HepG2 (cell line): Measurements from ENCODE around the gene BEST2. TPM values are rescaled to one million over a fixed set of nuclear protein-coding genes. Genes with fewer than 3 reads are reported as not detected.

ENCODE experiments used
- CCAR2 ChIP-seq: fragments of 200-400 bp; formaldehyde crosslinking; optimal IDR thresholded peaks from 2 replicates; pipeline ENCODE3; 2018; ENCODE audit warnings: low read depth, mild to moderate bottlenecking, low read length, moderate library complexity
- HNF4A ChIP-seq: sonication (generic); formaldehyde crosslinking; IDR thresholded peaks from 2 replicates; pipeline ENCODE4 v1.4.0; 2020; ENCODE audit warnings: missing genetic modification reagents
- KLF11 ChIP-seq: IDR thresholded peaks from 2 replicates; pipeline ENCODE4 v1.6.1; 2016; ENCODE audit warnings: missing compliant biosample characterization
- KMT2A ChIP-seq: sonication (generic); formaldehyde crosslinking; IDR thresholded peaks from 2 replicates; pipeline ENCODE4 v1.4.0; 2020; ENCODE audit warnings: missing genetic modification reagents
- XRCC5 ChIP-seq: fragments of 200-400 bp; formaldehyde crosslinking; optimal IDR thresholded peaks from 2 replicates; pipeline ENCODE3; 2017; ENCODE audit warnings: mild to moderate bottlenecking, low read length
- ZNF432 ChIP-seq: sonication (generic); formaldehyde crosslinking; IDR thresholded peaks from 2 replicates; pipeline ENCODE4 v1.5.0; 2020; ENCODE audit warnings: missing genetic modification reagents, mild to moderate bottlenecking, borderline replicate concordance
- ZNF570 ChIP-seq: sonication (generic); formaldehyde crosslinking; IDR thresholded peaks from 2 replicates; pipeline ENCODE4 v1.4.0; 2020; ENCODE audit warnings: mild to moderate bottlenecking, missing genetic modification reagents, borderline replicate concordance
- ZNF614 ChIP-seq: IDR thresholded peaks from 2 replicates; pipeline ENCODE4 v1.6.1; 2018; ENCODE audit warnings: missing biosample characterization, missing genetic modification reagents, inconsistent platforms, borderline replicate concordance
- ZSCAN30 ChIP-seq: sonication (generic); formaldehyde crosslinking; IDR thresholded peaks from 2 replicates; pipeline ENCODE4 v1.5.0; 2020; ENCODE audit warnings: mild to moderate bottlenecking, missing genetic modification reagents
- polyA plus RNA-seq, 8 experiments: library from polyadenylated mRNA; depleted of rRNA in 3 of 8; stranded (reverse) in 7 of 8; unstranded in 1 of 8; fragments of >200 nt; fragmentation: Illumina TruSeq in 4 of 8; extraction: Trizol in 4 of 8; gene quantifications; 2 replicates each; pipeline versions ENCODE4 v1.2.1 to v1.2.3, GENCODE V29; 2011 to 2016; ENCODE audit warnings: low read depth in 4 of 8, missing spikeins in 1 of 8, mixed read lengths in 1 of 8; ENCODE audit not compliant: insufficient read depth in 1 of 8
- total RNA-seq, 5 experiments: library from RNA; depleted of rRNA; stranded (reverse); fragments of >200 nt; fragmentation: Illumina TruSeq; extraction: Trizol; gene quantifications; 2 replicates each; pipeline ENCODE4 v1.2.3, GENCODE V29; 2016; ENCODE audit warnings: low read depth in 1 of 5
- TF ChIP-seq, protein P1 (sequence below): sonication (generic); formaldehyde crosslinking; conservative IDR thresholded peaks from 2 replicates; pipeline ENCODE4 v1.4.0; 2020; ENCODE audit warnings: missing genetic modification reagents
- TF ChIP-seq, protein P2 (sequence below): sonication (generic); formaldehyde crosslinking; IDR thresholded peaks from 2 replicates; pipeline ENCODE4 v1.5.0; 2020; ENCODE audit warnings: mild to moderate bottlenecking, missing genetic modification reagents, borderline replicate concordance
- TF ChIP-seq, protein P3 (sequence below): IDR thresholded peaks from 2 replicates; pipeline ENCODE4 v1.6.1; 2016; ENCODE audit warnings: low read depth, control low read depth
- TF ChIP-seq, protein P4 (sequence below): sonication (generic); formaldehyde crosslinking; IDR thresholded peaks from 2 replicates; pipeline ENCODE4 v1.5.0; 2020; ENCODE audit warnings: missing genetic modification reagents, mild to moderate bottlenecking, borderline replicate concordance
- TF ChIP-seq, protein P5 (sequence below): sonication (generic); formaldehyde crosslinking; IDR thresholded peaks from 2 replicates; pipeline ENCODE4 v1.4.0; 2020; ENCODE audit warnings: missing genetic modification reagents, borderline replicate concordance
- TF ChIP-seq, protein P6 (sequence below): sonication (generic); formaldehyde crosslinking; conservative IDR thresholded peaks from 2 replicates; pipeline ENCODE4 v1.4.0; 2020; ENCODE audit warnings: missing genetic modification reagents

The BEST2 gene
- total and polyA plus RNA-seq, 2 of the 13 experiments (the other 11 are each of a cell fraction or from before 2014, with no cell fraction given) = not detected

DNA sequence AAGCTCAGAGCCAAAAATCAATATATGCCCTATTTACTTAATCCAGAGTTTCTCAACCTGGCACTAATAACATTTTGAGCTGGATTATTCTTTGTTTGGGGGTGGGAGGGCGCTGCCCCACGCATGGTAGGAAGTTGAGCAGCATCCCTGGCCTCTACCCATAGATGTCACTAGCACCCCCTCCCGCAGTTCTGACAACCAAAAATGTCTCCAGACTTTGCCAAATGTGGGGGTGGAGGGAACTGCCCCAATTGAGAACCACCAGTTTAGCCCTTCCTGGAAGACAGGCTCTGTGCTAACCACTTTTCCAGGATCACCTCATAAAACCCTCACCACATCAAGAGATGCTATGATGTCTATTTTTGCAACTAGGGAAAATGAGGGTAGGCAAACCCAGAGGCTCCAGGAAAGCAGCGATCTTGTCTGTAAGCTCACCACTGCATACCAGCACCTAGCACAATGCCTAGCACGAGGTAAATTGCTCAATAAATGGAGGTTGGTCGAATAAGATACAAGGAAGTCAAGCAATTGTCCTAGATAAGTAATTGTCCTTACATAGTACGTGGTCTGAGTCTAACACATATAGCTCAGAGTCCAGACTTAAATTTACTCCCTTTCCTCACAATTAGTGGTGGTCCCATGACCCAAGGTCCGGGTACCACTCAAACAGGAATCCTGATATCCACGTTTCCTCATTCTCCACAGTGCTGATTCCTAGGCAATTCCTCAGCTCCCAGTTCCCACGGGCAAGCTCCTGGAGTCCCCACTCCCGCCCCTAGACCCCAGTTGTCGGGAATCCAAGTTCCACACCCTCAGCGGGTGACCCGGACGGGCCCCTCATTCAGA, 18.0 kb upstream of the BEST2 start (continued):
- TF ChIP-seq ZNF614 (peak; percentile 57; the same call in 1 of the 2 replicates), ZNF570 (CRISPR knock-in tag) (no peak), KMT2A (0 out of 2 replicates have a peak, but pooled peaks have one; percentile 18), ZSCAN30 (CRISPR knock-in tag) (no peak), KLF11 (CRISPR knock-in tag) (no peak), HNF4A (CRISPR knock-in tag) (peak; percentile 52), CCAR2 (no peak), XRCC5 (peak; percentile 47), ZNF432 (CRISPR knock-in tag) (no peak)
- TF ChIP-seq, protein P1, sequence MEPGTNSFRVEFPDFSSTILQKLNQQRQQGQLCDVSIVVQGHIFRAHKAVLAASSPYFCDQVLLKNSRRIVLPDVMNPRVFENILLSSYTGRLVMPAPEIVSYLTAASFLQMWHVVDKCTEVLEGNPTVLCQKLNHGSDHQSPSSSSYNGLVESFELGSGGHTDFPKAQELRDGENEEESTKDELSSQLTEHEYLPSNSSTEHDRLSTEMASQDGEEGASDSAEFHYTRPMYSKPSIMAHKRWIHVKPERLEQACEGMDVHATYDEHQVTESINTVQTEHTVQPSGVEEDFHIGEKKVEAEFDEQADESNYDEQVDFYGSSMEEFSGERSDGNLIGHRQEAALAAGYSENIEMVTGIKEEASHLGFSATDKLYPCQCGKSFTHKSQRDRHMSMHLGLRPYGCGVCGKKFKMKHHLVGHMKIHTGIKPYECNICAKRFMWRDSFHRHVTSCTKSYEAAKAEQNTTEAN (CRISPR knock-in tag) = 0 out of 2 replicates have a peak, but pooled peaks have one; percentile 7
- TF ChIP-seq, protein P2, sequence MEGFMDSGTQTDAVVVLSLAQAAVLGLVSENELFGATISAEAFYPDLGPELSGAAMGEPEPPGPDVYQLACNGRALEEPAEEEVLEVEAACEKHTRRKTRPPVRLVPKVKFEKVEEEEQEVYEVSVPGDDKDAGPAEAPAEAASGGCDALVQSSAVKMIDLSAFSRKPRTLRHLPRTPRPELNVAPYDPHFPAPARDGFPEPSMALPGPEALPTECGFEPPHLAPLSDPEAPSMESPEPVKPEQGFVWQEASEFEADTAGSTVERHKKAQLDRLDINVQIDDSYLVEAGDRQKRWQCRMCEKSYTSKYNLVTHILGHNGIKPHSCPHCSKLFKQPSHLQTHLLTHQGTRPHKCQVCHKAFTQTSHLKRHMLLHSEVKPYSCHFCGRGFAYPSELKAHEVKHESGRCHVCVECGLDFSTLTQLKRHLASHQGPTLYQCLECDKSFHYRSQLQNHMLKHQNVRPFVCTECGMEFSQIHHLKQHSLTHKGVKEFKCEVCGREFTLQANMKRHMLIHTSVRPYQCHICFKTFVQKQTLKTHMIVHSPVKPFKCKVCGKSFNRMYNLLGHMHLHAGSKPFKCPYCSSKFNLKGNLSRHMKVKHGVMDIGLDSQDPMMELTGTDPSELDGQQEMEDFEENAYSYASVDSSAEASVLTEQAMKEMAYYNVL (CRISPR knock-in tag) = no peak
- TF ChIP-seq, protein P3, sequence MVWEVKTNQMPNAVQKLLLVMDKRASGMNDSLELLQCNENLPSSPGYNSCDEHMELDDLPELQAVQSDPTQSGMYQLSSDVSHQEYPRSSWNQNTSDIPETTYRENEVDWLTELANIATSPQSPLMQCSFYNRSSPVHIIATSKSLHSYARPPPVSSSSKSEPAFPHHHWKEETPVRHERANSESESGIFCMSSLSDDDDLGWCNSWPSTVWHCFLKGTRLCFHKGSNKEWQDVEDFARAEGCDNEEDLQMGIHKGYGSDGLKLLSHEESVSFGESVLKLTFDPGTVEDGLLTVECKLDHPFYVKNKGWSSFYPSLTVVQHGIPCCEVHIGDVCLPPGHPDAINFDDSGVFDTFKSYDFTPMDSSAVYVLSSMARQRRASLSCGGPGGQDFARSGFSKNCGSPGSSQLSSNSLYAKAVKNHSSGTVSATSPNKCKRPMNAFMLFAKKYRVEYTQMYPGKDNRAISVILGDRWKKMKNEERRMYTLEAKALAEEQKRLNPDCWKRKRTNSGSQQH (CRISPR knock-in tag) = peak; percentile 85; the same call in 1 of the 2 replicates
- TF ChIP-seq, protein P4, sequence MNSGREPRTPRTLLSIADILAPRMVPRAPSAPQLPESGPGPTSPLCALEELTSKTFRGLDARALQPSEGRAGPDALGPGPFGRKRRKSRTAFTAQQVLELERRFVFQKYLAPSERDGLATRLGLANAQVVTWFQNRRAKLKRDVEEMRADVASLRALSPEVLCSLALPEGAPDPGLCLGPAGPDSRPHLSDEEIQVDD (CRISPR knock-in tag) = no peak
- TF ChIP-seq, protein P5, sequence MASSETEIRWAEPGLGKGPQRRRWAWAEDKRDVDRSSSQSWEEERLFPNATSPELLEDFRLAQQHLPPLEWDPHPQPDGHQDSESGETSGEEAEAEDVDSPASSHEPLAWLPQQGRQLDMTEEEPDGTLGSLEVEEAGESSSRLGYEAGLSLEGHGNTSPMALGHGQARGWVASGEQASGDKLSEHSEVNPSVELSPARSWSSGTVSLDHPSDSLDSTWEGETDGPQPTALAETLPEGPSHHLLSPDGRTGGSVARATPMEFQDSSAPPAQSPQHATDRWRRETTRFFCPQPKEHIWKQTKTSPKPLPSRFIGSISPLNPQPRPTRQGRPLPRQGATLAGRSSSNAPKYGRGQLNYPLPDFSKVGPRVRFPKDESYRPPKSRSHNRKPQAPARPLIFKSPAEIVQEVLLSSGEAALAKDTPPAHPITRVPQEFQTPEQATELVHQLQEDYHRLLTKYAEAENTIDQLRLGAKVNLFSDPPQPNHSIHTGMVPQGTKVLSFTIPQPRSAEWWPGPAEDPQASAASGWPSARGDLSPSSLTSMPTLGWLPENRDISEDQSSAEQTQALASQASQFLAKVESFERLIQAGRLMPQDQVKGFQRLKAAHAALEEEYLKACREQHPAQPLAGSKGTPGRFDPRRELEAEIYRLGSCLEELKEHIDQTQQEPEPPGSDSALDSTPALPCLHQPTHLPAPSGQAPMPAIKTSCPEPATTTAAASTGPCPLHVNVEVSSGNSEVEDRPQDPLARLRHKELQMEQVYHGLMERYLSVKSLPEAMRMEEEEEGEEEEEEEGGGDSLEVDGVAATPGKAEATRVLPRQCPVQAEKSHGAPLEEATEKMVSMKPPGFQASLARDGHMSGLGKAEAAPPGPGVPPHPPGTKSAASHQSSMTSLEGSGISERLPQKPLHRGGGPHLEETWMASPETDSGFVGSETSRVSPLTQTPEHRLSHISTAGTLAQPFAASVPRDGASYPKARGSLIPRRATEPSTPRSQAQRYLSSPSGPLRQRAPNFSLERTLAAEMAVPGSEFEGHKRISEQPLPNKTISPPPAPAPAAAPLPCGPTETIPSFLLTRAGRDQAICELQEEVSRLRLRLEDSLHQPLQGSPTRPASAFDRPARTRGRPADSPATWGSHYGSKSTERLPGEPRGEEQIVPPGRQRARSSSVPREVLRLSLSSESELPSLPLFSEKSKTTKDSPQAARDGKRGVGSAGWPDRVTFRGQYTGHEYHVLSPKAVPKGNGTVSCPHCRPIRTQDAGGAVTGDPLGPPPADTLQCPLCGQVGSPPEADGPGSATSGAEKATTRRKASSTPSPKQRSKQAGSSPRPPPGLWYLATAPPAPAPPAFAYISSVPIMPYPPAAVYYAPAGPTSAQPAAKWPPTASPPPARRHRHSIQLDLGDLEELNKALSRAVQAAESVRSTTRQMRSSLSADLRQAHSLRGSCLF (CRISPR knock-in tag) = peak; percentile 11; the same call in 1 of the 2 replicates
- TF ChIP-seq, protein P6, sequence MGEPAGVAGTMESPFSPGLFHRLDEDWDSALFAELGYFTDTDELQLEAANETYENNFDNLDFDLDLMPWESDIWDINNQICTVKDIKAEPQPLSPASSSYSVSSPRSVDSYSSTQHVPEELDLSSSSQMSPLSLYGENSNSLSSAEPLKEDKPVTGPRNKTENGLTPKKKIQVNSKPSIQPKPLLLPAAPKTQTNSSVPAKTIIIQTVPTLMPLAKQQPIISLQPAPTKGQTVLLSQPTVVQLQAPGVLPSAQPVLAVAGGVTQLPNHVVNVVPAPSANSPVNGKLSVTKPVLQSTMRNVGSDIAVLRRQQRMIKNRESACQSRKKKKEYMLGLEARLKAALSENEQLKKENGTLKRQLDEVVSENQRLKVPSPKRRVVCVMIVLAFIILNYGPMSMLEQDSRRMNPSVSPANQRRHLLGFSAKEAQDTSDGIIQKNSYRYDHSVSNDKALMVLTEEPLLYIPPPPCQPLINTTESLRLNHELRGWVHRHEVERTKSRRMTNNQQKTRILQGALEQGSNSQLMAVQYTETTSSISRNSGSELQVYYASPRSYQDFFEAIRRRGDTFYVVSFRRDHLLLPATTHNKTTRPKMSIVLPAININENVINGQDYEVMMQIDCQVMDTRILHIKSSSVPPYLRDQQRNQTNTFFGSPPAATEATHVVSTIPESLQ (CRISPR knock-in tag) = no peak
